Measurements from ENCODE around the gene WFS1.

DNA sequence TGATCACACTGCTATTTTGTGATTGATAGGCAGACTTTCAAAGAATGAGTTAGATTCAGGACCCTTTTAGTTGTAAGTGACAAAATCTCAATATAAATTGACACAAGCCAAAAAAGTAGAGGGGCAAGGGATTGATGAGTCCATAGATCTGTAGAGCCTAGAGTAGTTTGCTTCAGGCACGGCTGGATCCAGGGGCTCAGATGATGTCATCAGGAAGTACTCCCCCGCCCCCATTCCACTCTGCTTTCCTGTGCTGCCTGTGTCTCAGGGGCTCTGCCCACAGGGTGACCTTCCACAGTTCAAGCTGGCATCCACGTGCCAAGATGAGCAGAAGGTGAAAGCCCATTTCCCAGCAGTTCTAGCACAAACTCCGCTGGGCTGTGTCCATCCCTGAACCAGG is 13.6 kb downstream of the WFS1 start:
- TF ChIP-seq, protein P1, sequence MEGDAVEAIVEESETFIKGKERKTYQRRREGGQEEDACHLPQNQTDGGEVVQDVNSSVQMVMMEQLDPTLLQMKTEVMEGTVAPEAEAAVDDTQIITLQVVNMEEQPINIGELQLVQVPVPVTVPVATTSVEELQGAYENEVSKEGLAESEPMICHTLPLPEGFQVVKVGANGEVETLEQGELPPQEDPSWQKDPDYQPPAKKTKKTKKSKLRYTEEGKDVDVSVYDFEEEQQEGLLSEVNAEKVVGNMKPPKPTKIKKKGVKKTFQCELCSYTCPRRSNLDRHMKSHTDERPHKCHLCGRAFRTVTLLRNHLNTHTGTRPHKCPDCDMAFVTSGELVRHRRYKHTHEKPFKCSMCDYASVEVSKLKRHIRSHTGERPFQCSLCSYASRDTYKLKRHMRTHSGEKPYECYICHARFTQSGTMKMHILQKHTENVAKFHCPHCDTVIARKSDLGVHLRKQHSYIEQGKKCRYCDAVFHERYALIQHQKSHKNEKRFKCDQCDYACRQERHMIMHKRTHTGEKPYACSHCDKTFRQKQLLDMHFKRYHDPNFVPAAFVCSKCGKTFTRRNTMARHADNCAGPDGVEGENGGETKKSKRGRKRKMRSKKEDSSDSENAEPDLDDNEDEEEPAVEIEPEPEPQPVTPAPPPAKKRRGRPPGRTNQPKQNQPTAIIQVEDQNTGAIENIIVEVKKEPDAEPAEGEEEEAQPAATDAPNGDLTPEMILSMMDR (IDR thresholded peaks at IDR 0.05): no peak
- TF ChIP-seq POLR2A (IDR thresholded peaks at IDR 0.05): no peak

Measured in thyroid gland (tissue), 4 donors.